WERI-Rb-1 (cell line): ENCODE data around the gene ACOT7.

Source experiments
- DNase-seq: peaks from one replicate; pipeline ENCODE4 v3.0.0-alpha.2; 2020
- H3K27ac ChIP-seq: fragments of 250-450 bp; sonication (Bioruptor Pico); 2 replicates; pipeline ENCODE4 v1.5.1; 2020; ENCODE audit warnings: mild to moderate bottlenecking, moderate library complexity
- H3K27me3 ChIP-seq: fragments of 250-450 bp; sonication (Bioruptor Pico); 2 replicates; pipeline ENCODE4 v1.5.1; 2021; ENCODE audit warnings: mild to moderate bottlenecking, low read depth, moderate library complexity; ENCODE audit not compliant: insufficient read depth, severe bottlenecking
- H3K36me3 ChIP-seq: fragments of 250-450 bp; sonication (Bioruptor Pico); 2 replicates; pipeline ENCODE4 v1.5.1; 2020; ENCODE audit warnings: mild to moderate bottlenecking, moderate library complexity
- H3K4me3 ChIP-seq: 2 replicates; pipeline ENCODE4 v1.5.1; 2011; ENCODE audit warnings: low read depth, mild to moderate bottlenecking, control low read depth, low read length
- H3K9me3 ChIP-seq: fragments of 250-450 bp; sonication (Bioruptor Pico); 2 replicates; pipeline ENCODE4 v1.5.1; 2021; ENCODE audit warnings: mild to moderate bottlenecking, moderate library complexity; ENCODE audit not compliant: severe bottlenecking
- CTCF ChIP-seq: IDR thresholded peaks from 2 replicates; pipeline ENCODE4 v1.5.1; 2011; ENCODE audit warnings: low read depth, mild to moderate bottlenecking, control low read depth, inconsistent platforms, low read length

ACOT7 gene

GRCh38 chr1:6357243-6357936, 36.2 kb downstream of the ACOT7 start:
- Histone ChIP-seq H3K4me3 (no peak overlapping the region), H3K36me3 (no peaks in the 10 kb centered on the region), H3K27me3 (no peaks in the 10 kb centered on the region), H3K27ac (no peak overlapping the region), H3K9me3 (no peaks in the 10 kb centered on the region)
- peak; percentile 68 for TF ChIP-seq CTCF
- DNase-seq, result peak; percentile 30

GRCh38 chr1:6355621-6356020, 37.9 kb downstream of the ACOT7 start:
- H3K27me3 ChIP-seq, result no peaks in the 10 kb centered on the region
- H3K36me3 ChIP-seq, result no peaks in the 10 kb centered on the region
- H3K9me3 ChIP-seq, result no peaks in the 10 kb centered on the region
- H3K4me3 ChIP-seq, result no peak overlapping the region
- no peak overlapping the region for H3K27ac ChIP-seq
- DNase-seq, result no peak
- no peak for TF ChIP-seq CTCF

GRCh38 chr1:6354659-6355317, 38.8 kb downstream of the ACOT7 start:
- no peak for TF ChIP-seq CTCF
- Histone ChIP-seq H3K4me3 (no peak overlapping the region), H3K27ac (no peak overlapping the region), H3K27me3 (no peaks in the 10 kb centered on the region), H3K36me3 (no peaks in the 10 kb centered on the region; the same call in 1 of the 2 replicates), H3K9me3 (no peaks in the 10 kb centered on the region)
- DNase-seq, result no peak

GRCh38 chr1:6353955-6354658, 39.5 kb downstream of the ACOT7 start:
- H3K27me3 ChIP-seq, result no peaks in the 10 kb centered on the region
- no peaks in the 10 kb centered on the region; the same call in 1 of the 2 replicates for H3K36me3 ChIP-seq
- H3K4me3 ChIP-seq, result no peak overlapping the region
- H3K27ac ChIP-seq, result 0 out of 2 replicates have a peak overlapping the region, but pooled peaks have one; percentile 16
- H3K9me3 ChIP-seq, result no peaks in the 10 kb centered on the region
- no peak for TF ChIP-seq CTCF
- peak; percentile 53 for DNase-seq

- TF ChIP-seq CTCF, result no peak
These were observed 40.0 kb downstream of the ACOT7 start for GRCh38 chr1:6353619-6353954.

More at GRCh38 chr1:6353619-6353954, 40.0 kb downstream of the ACOT7 start:
- no peaks in the 10 kb centered on the region; the same call in 1 of the 2 replicates for H3K36me3 ChIP-seq
- DNase-seq, result no peak
- H3K27ac ChIP-seq, result peak overlapping the region; percentile 20; the same call in 1 of the 2 replicates
- no peaks in the 10 kb centered on the region for H3K27me3 ChIP-seq
- H3K4me3 ChIP-seq, result no peak overlapping the region
- no peaks in the 10 kb centered on the region for H3K9me3 ChIP-seq
